ENCODE data around the gene ABCC9.

- TF ChIP-seq CTCF (IDR thresholded peaks at IDR 0.05; ENCODE audit: low read depth, low read length) (no peak), POLR2A (IDR thresholded peaks at IDR 0.05; ENCODE audit: extremely low read depth, insufficient read length) (no peak)
- TF ChIP-seq, protein P1, sequence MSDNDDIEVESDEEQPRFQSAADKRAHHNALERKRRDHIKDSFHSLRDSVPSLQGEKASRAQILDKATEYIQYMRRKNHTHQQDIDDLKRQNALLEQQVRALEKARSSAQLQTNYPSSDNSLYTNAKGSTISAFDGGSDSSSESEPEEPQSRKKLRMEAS (IDR thresholded peaks at IDR 0.05; ENCODE audit: low read depth, low read length), result no peak
Observed at GRCh38 chr12:21843795-21844194, 97.4 kb downstream of the ABCC9 start.

Measured in NB4 (cell line).